Measurements from ENCODE around the gene SLC6A3. TPM values are rescaled to one million over a fixed set of nuclear protein-coding genes. Genes with fewer than 3 reads are reported as not detected.
A peak's percentile ranks its signal among the peaks of the same experiment; 100 is the strongest.
"Not testable (repeated sequence)": the region's sequence is repeated elsewhere in the genome, so short reads cannot be mapped to it uniquely, and the experiment has no call there.

SLC6A3 gene
- total and polyA plus RNA-seq, 4 donors: 0.95 to 12.0 (median 1.5) TPM

DNA sequence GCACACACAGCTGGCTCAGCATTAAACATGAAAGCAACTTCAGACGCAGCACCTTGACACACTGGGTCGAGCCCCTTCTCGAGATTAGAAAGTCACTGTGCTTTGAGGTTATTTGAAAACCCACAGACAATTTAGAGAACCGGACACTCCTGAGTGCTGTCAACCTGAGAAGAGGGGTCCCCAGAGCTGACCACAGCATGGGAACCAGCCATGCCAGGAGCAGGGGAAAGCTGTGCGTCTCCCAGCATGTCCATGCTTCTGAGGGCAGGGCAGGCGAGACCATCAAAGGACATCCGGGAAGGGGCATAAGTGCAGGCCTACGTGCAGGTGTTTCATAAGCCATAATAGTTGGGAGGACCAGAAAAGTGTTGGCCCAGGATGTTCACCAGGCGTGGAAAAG is 20.5 kb downstream of the SLC6A3 start:
- Histone ChIP-seq H3K4me1 (ENCODE audit: control insufficient read depth, insufficient read depth, low read length) (no peaks in the 10 kb centered on the region), H3K36me3 (ENCODE audit: control insufficient read depth, insufficient read depth, low read length) (no peaks in the 10 kb centered on the region), H3K27me3 (ENCODE audit: control insufficient read depth, insufficient read depth, low read length) (no peaks in the 10 kb centered on the region), H3K4me3 (ENCODE audit: low read depth, low read length) (no peak overlapping the region), H3K27ac (ENCODE audit: low read depth, low read length) (no peak overlapping the region), H3K9me3 (ENCODE audit: control insufficient read depth, insufficient read depth, low read length) (peaks cover 6% of the 10 kb centered on the region)
- no peak for DNase-seq (ENCODE audit: low read depth in 4 of 6, low spot score in 6 of 6)
- 87% methylated on average over 9 of the region's 9 CpGs for WGBS (ENCODE audit: insufficient coverage)

DNA sequence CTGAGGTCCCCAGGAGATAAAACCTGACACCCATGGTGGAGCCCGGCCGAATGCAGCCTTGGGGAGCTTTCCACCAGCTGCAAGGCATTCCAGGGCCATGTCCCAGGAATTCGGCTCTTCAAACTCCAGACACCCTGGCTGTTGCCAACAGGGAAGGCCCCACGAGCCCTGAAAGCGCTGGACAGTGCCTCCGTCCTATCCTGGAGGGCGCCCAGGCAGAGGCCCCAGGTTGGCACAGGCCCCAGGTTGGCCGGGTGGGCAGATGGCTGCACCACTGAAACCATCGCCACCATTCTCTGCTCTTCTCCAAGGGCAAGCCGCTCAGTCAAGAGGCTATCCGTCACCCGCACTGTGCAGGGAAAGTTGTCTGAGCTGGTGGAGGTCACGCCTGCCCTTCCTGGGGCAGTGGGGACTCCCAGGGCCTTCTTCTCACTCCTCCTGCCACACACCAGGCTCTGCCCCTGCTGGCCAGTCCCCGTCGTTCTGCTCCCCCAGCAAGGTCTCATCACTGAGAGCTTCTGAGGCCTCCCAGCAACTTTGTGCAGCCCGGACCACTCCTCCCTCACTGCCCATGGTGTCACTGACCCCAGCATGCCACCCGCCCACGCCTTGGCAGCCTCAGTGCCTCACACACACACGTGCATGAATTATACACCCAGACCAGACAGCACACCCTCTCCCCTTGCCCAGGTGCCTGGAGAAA is 21.2 kb downstream of the SLC6A3 start:
- no peaks in the 10 kb centered on the region for H3K27me3 ChIP-seq (ENCODE audit: control insufficient read depth, insufficient read depth, low read length)
- H3K4me3 ChIP-seq (ENCODE audit: low read depth, low read length): no peak overlapping the region
- no peaks in the 10 kb centered on the region for H3K36me3 ChIP-seq (ENCODE audit: control insufficient read depth, insufficient read depth, low read length)
- peaks cover 2% of the 10 kb centered on the region for H3K9me3 ChIP-seq (ENCODE audit: control insufficient read depth, insufficient read depth, low read length)
- H3K27ac ChIP-seq (ENCODE audit: low read depth, low read length): no peak overlapping the region
- H3K4me1 ChIP-seq (ENCODE audit: control insufficient read depth, insufficient read depth, low read length): no peaks in the 10 kb centered on the region
- no peak for DNase-seq (ENCODE audit: low read depth in 4 of 6, low spot score in 6 of 6)
- WGBS (ENCODE audit: insufficient coverage): 77% methylated on average over 19 of the region's 19 CpGs

DNA sequence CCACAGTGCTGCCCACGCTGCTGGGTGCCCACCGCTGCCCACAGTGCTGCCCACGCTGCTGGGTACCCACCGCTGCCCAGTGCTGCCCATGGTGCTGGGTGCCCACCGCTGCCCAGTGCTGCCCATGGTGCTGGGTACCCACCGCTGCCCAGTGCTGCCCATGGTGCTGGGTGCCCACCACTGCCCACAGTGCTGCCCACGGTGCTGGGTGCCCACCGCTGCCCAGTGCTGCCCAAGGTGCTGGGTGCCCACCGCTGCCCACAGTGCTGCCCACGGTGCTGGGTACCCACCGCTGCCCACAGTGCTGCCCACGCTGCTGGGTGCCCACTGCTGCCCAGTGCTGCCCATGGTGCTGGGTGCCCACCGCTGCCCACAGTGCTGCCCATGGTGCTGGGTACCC is 22.7 kb downstream of the SLC6A3 start:
- H3K36me3 ChIP-seq (ENCODE audit: control insufficient read depth, insufficient read depth, low read length); H3K4me3 ChIP-seq (ENCODE audit: low read depth, low read length); H3K27ac ChIP-seq (ENCODE audit: low read depth, low read length); H3K4me1 ChIP-seq (ENCODE audit: control insufficient read depth, insufficient read depth, low read length); H3K27me3 ChIP-seq (ENCODE audit: control insufficient read depth, insufficient read depth, low read length); H3K9me3 ChIP-seq (ENCODE audit: control insufficient read depth, insufficient read depth, low read length); DNase-seq (ENCODE audit: low read depth in 4 of 6, low spot score in 6 of 6): not testable (repeated sequence)
- WGBS (ENCODE audit: insufficient coverage): 100% methylated on average over 2 of the region's 13 CpGs

DNA sequence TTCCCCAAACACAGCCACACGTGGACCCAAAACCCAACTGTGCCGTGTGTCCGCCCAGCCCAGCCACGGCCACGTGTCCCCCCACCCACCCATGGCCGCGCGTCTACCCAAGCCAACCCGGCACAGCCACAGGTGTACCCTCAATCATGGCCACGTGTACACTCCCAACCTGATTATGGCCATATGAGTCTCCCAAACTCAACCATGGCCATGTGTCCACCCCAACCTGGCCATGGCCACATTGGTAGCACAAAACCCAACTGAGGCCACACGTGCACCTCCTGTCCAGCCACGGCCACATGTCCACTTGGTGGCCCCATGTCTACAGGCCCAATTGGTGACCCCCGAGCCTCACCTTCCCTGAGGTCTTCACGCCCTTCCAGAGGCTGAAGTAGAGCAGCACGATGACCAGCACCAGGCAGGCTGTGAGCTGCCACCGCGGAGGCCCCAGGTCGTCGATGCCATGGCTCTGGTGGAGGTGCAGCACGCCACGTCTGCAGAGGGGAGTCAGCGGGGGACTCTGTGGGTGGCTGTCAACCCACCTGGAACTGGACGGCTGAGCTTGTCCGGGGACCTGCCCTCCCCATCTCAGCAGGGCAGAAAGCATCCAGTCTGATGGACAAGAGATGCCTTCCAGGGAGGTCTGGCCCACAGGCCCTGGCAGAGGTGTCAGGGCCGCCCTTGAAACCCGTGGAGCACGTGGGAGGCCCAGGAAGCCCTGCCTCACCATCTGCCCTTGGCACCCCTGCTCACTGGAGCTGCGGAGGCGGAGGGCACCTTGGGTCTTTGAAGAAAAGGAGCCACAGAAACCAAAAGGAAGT is 23.5 kb downstream of the SLC6A3 start:
- Histone ChIP-seq H3K27me3 (ENCODE audit: control insufficient read depth, insufficient read depth, low read length) (no peaks in the 10 kb centered on the region), H3K36me3 (ENCODE audit: control insufficient read depth, insufficient read depth, low read length) (no peaks in the 10 kb centered on the region), H3K9me3 (ENCODE audit: control insufficient read depth, insufficient read depth, low read length) (no peaks in the 10 kb centered on the region), H3K4me1 (ENCODE audit: control insufficient read depth, insufficient read depth, low read length) (no peaks in the 10 kb centered on the region), H3K4me3 (ENCODE audit: low read depth, low read length) (no peak overlapping the region), H3K27ac (ENCODE audit: low read depth, low read length) (no peak overlapping the region)
- 91% methylated on average over 28 of the region's 29 CpGs for WGBS (ENCODE audit: insufficient coverage)
- DNase-seq (ENCODE audit: low read depth in 4 of 6, low spot score in 6 of 6): no peak

DNA sequence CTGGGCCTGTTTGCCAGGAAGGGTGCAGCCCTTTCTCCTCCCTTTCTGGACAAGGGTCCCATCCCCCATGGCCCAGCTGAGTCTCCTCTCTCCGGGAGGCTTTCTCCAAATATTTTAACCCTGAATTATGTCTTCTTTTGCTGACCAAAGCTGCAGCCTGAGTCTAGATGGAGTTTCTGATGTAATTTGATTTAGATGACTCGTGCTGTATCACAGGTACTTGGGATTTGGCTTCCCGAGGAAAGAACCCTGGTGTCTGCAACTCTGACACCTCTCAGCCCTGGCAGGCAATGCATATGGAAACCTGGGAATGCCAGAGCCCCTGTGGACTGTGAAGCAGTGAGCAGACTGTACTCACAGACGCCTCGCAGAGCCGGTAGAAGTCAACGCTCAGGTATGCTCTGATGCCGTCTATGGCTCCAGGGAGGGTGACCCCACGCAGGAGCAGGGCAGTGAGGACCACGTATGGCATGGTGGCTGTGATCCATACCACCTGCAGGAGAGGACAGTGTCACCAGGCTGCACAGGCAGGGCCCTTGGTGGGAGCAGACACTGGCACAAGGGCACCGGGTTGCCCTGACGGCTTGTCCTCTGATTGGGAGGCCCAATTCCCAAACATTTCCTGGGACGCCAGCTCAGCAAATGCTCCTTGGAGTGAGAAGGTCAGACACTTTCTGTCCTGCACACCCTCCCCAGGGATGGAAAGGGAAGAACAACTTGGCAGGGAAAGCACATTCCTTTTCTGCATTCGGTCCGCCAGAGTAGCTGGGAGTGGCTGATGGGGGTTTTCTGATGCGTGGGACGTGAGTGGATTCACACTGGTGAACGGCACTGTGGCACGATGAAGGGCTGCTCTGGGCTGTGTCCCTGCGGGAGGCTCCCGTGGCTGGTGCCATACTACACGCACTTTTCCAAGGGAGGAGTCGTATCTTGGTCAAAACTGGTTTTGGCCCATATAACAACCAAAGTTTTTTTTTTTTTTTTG is 24.7 kb downstream of the SLC6A3 start:
- peaks cover 2% of the 10 kb centered on the region for H3K27me3 ChIP-seq (ENCODE audit: control insufficient read depth, insufficient read depth, low read length)
- WGBS (ENCODE audit: insufficient coverage): 83% methylated on average over 19 of the region's 23 CpGs
- H3K9me3 ChIP-seq (ENCODE audit: control insufficient read depth, insufficient read depth, low read length): no peaks in the 10 kb centered on the region
- H3K27ac ChIP-seq (ENCODE audit: low read depth, low read length): no peak overlapping the region
- H3K4me3 ChIP-seq (ENCODE audit: low read depth, low read length): no peak overlapping the region
- no peaks in the 10 kb centered on the region for H3K4me1 ChIP-seq (ENCODE audit: control insufficient read depth, insufficient read depth, low read length)
- no peaks in the 10 kb centered on the region for H3K36me3 ChIP-seq (ENCODE audit: control insufficient read depth, insufficient read depth, low read length)
- DNase-seq (ENCODE audit: low read depth in 4 of 6, low spot score in 6 of 6): peak in 1 of 6 donors; percentile 9

DNA sequence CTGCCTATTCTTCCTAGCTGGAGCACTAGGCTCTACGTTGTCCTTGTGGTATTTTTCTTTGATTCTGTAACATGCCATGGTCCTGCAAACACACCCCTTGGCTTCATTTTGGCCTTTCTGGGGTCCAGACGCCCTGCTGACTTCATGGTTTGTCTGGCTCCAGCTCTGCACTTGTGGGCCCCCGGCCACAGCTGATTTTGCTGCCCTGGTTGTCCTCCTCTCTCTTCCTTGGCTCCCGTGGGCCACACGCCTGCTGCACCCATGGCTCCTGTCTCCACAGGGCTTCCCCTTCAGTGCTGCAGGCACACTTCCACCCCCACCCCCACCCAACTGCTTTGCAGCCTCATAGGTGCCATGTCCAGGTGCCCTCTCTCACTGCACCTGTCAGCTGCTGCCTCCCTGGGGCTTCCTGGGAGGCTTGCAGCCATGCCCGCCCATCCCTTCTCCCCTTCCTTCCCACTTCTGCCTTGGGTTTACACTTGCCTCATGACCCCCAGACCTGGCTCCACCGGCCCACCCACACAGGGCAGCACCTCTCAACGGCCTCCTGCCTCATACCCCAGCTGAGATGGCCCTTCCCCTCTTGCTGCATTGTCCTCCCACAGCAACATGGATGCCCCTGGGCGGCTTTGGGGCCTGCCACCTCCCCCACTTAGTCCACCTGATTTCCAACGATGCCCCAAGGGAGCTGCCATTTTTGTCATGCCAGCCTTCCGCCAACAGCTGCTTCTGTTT is 25.6 kb downstream of the SLC6A3 start:
- peaks cover 2% of the 10 kb centered on the region for H3K27me3 ChIP-seq (ENCODE audit: control insufficient read depth, insufficient read depth, low read length)
- H3K4me3 ChIP-seq (ENCODE audit: low read depth, low read length): no peak overlapping the region
- no peak overlapping the region for H3K27ac ChIP-seq (ENCODE audit: low read depth, low read length)
- no peaks in the 10 kb centered on the region for H3K36me3 ChIP-seq (ENCODE audit: control insufficient read depth, insufficient read depth, low read length)
- H3K9me3 ChIP-seq (ENCODE audit: control insufficient read depth, insufficient read depth, low read length): no peaks in the 10 kb centered on the region
- 74% methylated on average over 11 of the region's 11 CpGs for WGBS (ENCODE audit: insufficient coverage)
- H3K4me1 ChIP-seq (ENCODE audit: control insufficient read depth, insufficient read depth, low read length): no peaks in the 10 kb centered on the region
- DNase-seq (ENCODE audit: low read depth in 4 of 6, low spot score in 6 of 6): no peak

DNA sequence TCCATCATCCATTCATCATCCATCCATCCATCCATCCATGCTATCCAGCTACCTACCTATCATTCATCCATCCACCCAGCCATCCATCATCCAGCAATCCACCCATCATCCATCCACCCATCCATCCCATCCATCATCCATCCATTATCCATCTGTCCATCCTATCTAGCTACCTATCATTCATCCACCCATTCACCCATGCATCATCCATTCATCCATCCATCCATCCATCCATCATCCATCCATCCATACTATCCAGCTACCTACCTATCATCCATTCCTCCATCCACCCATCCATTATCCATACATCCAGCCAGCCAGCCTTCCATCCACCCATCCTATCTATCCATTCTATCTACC is 26.3 kb downstream of the SLC6A3 start:
- Histone ChIP-seq H3K4me3 (ENCODE audit: low read depth, low read length) (no peak overlapping the region), H3K4me1 (ENCODE audit: control insufficient read depth, insufficient read depth, low read length) (no peaks in the 10 kb centered on the region), H3K27ac (ENCODE audit: low read depth, low read length) (no peak overlapping the region), H3K36me3 (ENCODE audit: control insufficient read depth, insufficient read depth, low read length) (no peaks in the 10 kb centered on the region), H3K9me3 (ENCODE audit: control insufficient read depth, insufficient read depth, low read length) (no peaks in the 10 kb centered on the region), H3K27me3 (ENCODE audit: control insufficient read depth, insufficient read depth, low read length) (peaks cover 2% of the 10 kb centered on the region)
- DNase-seq (ENCODE audit: low read depth in 4 of 6, low spot score in 6 of 6): no peak

DNA sequence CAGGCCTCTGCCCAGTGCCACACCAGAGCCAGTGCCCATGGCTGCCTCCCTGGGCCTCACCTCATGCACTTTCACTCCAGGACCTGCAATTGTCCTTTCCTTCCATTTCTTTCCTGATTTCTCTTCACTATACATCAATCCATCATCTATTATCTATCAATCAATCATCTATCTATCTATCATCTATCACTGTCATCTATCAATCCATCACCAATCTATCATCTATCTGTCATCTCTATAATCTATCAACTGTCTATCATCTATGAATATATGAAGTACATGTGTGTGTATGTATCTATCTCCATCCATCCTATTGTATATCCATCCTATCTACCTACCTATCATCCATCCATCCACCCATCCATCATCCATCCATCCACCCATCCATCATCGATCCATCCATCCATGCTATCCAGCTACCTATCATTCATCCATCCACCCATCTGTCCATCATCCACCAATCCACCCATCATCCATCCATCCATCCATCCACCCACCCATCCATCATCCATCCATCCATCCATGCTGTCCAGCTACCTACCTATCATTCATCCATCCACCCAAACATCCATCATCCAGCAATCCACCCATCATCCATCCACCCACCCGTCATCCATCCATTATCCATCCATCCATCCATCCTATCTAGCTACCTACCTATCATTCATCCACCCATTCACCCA is 26.9 kb downstream of the SLC6A3 start:
- Histone ChIP-seq H3K27ac (ENCODE audit: low read depth, low read length) (no peak overlapping the region), H3K9me3 (ENCODE audit: control insufficient read depth, insufficient read depth, low read length) (no peaks in the 10 kb centered on the region), H3K36me3 (ENCODE audit: control insufficient read depth, insufficient read depth, low read length) (no peaks in the 10 kb centered on the region), H3K4me3 (ENCODE audit: low read depth, low read length) (no peak overlapping the region), H3K4me1 (ENCODE audit: control insufficient read depth, insufficient read depth, low read length) (no peaks in the 10 kb centered on the region), H3K27me3 (ENCODE audit: control insufficient read depth, insufficient read depth, low read length) (peaks cover 3% of the 10 kb centered on the region)
- no peak for DNase-seq (ENCODE audit: low read depth in 4 of 6, low spot score in 6 of 6)
- WGBS (ENCODE audit: insufficient coverage): 83% methylated on average over 2 of the region's 2 CpGs
